Large intestine (tissue), 3 donors: ENCODE results near the gene ERVK3-1. TPM values are rescaled to one million over a fixed set of nuclear protein-coding genes. Genes with fewer than 3 reads are reported as not detected.

Experiments
- DNase-seq, 2 donors: peaks; one replicate each; pipeline versions ENCODE4 v3.0.0 to v3.0.0-alpha.2; 2013
- H3K27ac ChIP-seq: one replicate; pipeline ENCODE4 v1.5.1; 2013; ENCODE audit warnings: low read length
- H3K27me3 ChIP-seq: 2 replicates; pipeline ENCODE4 v1.6.1; 2013; ENCODE audit warnings: low read length; ENCODE audit not compliant: control insufficient read depth, insufficient read depth
- H3K36me3 ChIP-seq: 2 replicates; pipeline ENCODE4 v1.6.1; 2013; ENCODE audit warnings: low read length; ENCODE audit not compliant: control insufficient read depth, insufficient read depth
- H3K4me1 ChIP-seq: one replicate; pipeline ENCODE4 v1.6.1; 2013; ENCODE audit warnings: low read length; ENCODE audit not compliant: control insufficient read depth, insufficient read depth
- H3K4me3 ChIP-seq: one replicate; pipeline ENCODE4 v1.5.1; 2013; ENCODE audit warnings: low read length
- H3K9me3 ChIP-seq: one replicate; pipeline ENCODE4 v1.6.1; 2013; ENCODE audit warnings: mild to moderate bottlenecking, low read depth, low read length, moderate library complexity; ENCODE audit not compliant: control insufficient read depth
- WGBS: methylation state at CpG from one replicate; pipeline ENCODE4 v1.1.5; 2013; ENCODE audit warnings: low lambda C conversion rate; ENCODE audit not compliant: insufficient coverage; 5-methylcytosine and 5-hydroxymethylcytosine counted together
- polyA plus RNA-seq: library from polyadenylated mRNA; unstranded; fragments of 120-200 nt; gene quantifications from one replicate; pipeline ENCODE4 v1.2.1, GENCODE V29; 2013

Gene ERVK3-1
- polyA plus RNA-seq, 1 donor, result 59.3 TPM

DNA sequence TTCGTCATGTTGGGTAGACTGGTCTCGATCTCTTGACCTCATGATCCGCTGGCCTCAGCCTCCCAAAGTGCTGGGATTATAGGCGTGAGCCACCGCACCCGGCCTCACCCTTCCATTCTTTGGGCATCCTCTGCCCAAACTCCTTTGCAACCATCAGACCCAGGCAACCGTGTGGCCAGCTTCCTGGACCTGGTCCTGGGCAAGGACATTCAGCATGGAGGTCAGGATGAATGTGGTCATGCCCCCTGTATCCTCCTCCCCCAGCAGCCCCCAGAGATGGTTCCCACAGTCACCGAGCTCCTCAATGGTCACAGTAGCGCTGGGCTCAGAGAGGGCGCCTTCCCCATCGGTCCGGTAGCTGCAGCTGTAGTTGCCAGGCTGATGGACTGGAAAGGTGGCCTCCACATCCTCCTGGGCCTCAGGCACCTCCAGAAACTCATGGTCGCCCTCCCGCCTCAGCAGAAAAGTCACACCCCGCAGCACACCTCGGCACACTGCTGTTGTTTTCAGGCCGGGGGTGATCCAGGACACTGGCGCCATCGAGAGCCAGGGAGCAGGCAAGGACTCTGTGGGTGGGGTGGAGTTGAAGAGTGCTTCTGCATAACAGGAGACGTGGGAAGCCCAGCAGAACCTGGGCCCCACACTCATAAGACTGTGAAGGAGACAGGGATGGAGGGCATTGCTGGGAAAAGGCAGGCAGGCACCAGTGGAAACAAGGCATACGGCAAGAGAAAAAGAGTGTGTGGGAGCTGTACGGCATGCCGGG lies 47.0 kb downstream of the ERVK3-1 start:
- no CpG with 5 or more reads among the region's 23 CpGs for WGBS
- H3K36me3 ChIP-seq, result no peaks in the 10 kb centered on the region
- H3K4me1 ChIP-seq, result peaks cover 14% of the 10 kb centered on the region
- no peak overlapping the region for H3K4me3 ChIP-seq
- no peak overlapping the region for H3K27ac ChIP-seq
- peaks cover 94% of the 10 kb centered on the region for H3K27me3 ChIP-seq
- DNase-seq, result no peak
- H3K9me3 ChIP-seq, result peaks cover 32% of the 10 kb centered on the region

- DNase-seq, result no peak
- H3K36me3 ChIP-seq, result no peaks in the 10 kb centered on the region
- no CpG with 5 or more reads among the region's 26 CpGs for WGBS
These were observed 47.8 kb downstream of the ERVK3-1 start, which contains the start of gene A1BG for GRCh38 chr19:58352760-58353671. A1BG (minus strand) TSS chr19:58353492; CDS start chr19:58353437, 55 bp downstream.

DNA sequence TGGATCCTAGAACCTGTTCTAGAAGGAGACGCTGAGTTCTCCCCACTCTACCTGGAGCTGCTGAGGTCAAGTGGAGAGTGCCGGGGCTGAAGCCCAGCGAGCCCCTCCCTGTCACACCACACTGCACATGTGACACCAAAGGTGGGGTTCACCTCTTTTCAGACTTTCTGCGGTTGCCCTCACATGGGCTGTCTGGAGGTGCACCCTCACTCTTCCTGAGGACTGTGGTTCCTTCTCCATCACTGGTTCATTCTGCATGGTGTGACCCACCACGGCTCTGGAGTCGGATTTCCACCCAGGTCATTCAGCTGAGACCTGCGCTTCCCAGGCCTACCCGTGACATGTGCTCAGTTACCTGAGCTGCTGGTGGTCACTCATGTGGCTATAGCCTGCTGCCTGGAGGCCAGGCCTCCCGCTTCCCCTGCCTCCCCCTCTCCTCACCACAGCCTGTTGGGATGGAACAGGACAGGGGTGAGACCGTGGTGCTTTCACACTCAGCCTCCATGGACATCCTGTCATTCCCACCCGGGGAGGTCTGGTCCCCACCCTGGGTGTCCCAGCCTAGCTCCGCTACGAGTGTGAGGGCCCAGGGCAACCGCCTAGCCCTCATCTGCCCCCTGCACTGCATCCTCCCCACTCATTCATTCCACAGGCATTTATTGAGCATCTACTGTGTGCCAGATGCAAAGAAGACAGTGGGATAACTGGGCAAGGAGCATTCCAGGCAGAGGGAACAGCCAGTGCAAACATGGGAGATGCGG lies 48.7 kb downstream of the ERVK3-1 start:
- H3K4me3 ChIP-seq, result no peak overlapping the region
- no peaks in the 10 kb centered on the region for H3K36me3 ChIP-seq
- no peak for DNase-seq
- peaks cover 30% of the 10 kb centered on the region for H3K9me3 ChIP-seq
- peaks cover 14% of the 10 kb centered on the region for H3K4me1 ChIP-seq
- no CpG with 5 or more reads among the region's 15 CpGs for WGBS
- H3K27ac ChIP-seq, result no peak overlapping the region
- peaks cover 85% of the 10 kb centered on the region for H3K27me3 ChIP-seq

More at GRCh38 chr19:58352760-58353671, 47.8 kb downstream of the ERVK3-1 start, which contains the start of gene A1BG:
- H3K4me1 ChIP-seq, result peaks cover 14% of the 10 kb centered on the region
- peaks cover 93% of the 10 kb centered on the region for H3K27me3 ChIP-seq
- H3K4me3 ChIP-seq, result no peak within 1 kb of the TSS
- no peak within 1 kb of the TSS for H3K27ac ChIP-seq
- H3K9me3 ChIP-seq, result peaks cover 30% of the 10 kb centered on the region

DNA sequence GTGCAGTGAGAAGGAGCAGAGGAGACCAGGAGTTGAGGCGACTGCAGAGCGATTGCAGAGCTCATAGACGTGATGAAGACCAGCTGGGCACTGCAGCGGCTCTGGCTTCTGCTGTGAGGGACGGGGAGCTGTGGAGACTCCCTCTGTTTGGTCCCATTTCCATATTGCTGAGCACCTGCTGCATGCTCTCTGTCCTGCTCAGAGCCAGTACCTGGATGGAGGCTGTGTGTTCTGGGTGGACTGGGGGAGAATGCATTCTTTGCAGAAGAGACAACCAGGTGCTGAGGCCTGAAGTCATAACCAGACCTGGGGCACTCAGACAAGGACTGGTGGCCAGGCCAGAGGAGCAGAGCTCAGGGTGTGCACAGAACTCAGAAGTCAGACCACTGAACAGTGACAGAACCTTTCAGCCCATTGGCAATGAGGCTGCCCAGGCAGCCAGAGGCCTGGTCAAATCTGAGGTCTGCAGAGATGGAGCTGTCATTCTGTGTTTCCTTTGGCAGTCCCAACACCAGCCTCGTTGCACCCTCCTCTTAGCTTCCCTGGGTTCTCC lies 49.4 kb downstream of the ERVK3-1 start:
- no peak for DNase-seq
- H3K4me1 ChIP-seq, result peaks cover 14% of the 10 kb centered on the region
- peaks cover 79% of the 10 kb centered on the region for H3K27me3 ChIP-seq
- no peaks in the 10 kb centered on the region for H3K36me3 ChIP-seq
- no peak overlapping the region for H3K4me3 ChIP-seq
- WGBS, result no CpG with 5 or more reads among the region's 6 CpGs
- peaks cover 30% of the 10 kb centered on the region for H3K9me3 ChIP-seq
- H3K27ac ChIP-seq, result no peak overlapping the region

GRCh38 chr19:58355215-58355796 lies 50.1 kb downstream of the ERVK3-1 start:
- H3K4me1 ChIP-seq, result peaks cover 8% of the 10 kb centered on the region
- whole genome bisulfite sequencing, result no CpG with 5 or more reads among the region's 10 CpGs
- peaks cover 25% of the 10 kb centered on the region for H3K9me3 ChIP-seq
- DNase-seq, result no peak
- H3K27ac ChIP-seq, result no peak overlapping the region
- H3K27me3 ChIP-seq, result peaks cover 71% of the 10 kb centered on the region
- no peak overlapping the region for H3K4me3 ChIP-seq
- no peaks in the 10 kb centered on the region for H3K36me3 ChIP-seq

GRCh38 chr19:58355908-58356765 lies 51.0 kb downstream of the ERVK3-1 start:
- H3K27ac ChIP-seq, result no peak overlapping the region
- H3K4me3 ChIP-seq, result peak overlapping the region; percentile 16
- peaks cover 4% of the 10 kb centered on the region for H3K4me1 ChIP-seq
- peak in 1 of 2 donors; percentile 68 for DNase-seq
- H3K9me3 ChIP-seq, result peaks cover 20% of the 10 kb centered on the region
- WGBS, result no CpG with 5 or more reads among the region's 94 CpGs
- no peaks in the 10 kb centered on the region for H3K36me3 ChIP-seq
- peaks cover 63% of the 10 kb centered on the region for H3K27me3 ChIP-seq

GRCh38 chr19:58356766-58357480 lies 51.7 kb downstream of the ERVK3-1 start:
- Histone ChIP-seq H3K4me3 (peak overlapping the region; percentile 26), H3K27me3 (peaks cover 57% of the 10 kb centered on the region), H3K36me3 (no peaks in the 10 kb centered on the region), H3K4me1 (peaks cover 4% of the 10 kb centered on the region), H3K27ac (no peak overlapping the region), H3K9me3 (peaks cover 17% of the 10 kb centered on the region)
- no peak for DNase-seq
- WGBS, result no CpG with 5 or more reads among the region's 75 CpGs

DNA sequence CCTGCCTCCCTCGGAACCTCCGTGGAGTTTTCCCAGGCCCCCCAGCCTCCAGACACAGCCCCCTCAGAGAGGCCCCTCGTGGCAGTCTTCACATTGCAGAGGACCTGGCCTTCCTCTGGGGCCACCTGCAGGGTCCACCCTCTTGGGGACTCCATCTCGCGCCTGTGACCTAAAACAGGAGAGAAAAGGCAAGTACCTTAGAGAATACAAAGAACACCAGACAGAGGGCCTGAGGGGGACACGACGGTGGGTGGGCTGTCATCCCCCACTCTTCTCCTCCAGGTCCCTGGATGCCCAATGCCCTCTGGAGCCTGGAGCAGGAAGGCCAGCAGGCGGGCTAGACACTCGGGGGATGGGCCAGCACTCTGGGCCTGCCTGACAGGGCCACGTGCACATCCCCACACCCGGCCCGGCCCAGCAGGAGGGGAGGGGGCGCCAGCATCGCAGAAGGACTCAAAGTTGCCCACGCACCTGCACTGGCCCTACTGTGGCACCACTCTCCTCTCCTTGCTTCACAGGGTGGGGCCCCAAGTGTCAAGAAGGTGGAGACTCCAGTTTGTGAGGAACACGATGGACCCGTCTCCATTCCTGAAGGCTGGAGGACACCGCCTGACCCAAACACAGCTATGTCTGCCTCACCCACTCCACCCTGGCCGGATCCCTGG lies 52.4 kb downstream of the ERVK3-1 start:
- peaks cover 4% of the 10 kb centered on the region for H3K4me1 ChIP-seq
- H3K27ac ChIP-seq, result no peak overlapping the region
- peaks cover 50% of the 10 kb centered on the region for H3K27me3 ChIP-seq
- no peak overlapping the region for H3K4me3 ChIP-seq
- H3K9me3 ChIP-seq, result peaks cover 17% of the 10 kb centered on the region
- no peak for DNase-seq
- H3K36me3 ChIP-seq, result no peaks in the 10 kb centered on the region
- WGBS, result no CpG with 5 or more reads among the region's 19 CpGs
